Pancreas (tissue), 10 donors: ENCODE measurements around the gene CHST12. TPM values are rescaled to one million over a fixed set of nuclear protein-coding genes. Genes with fewer than 3 reads are reported as not detected.

Experiments used
- ATAC-seq, 4 donors: fragments of 200-7000 bp; cut with Tn5 transposase; one replicate each; pipeline versions ENCODE4 v1.8.0 to v1.9.1; 2020; ENCODE audit warnings: mild to moderate bottlenecking in 4 of 4, moderate library complexity in 4 of 4
- DNase-seq, 6 donors: peaks; one replicate each; pipeline ENCODE4 v3.0.0-alpha.2; 2020
- FAIRE-seq: peaks from 2 replicates; lab custom pipeline; 2012; peaks lifted over from hg19 to GRCh38; lab: Jason Lieb, UNC
- H3K27ac ChIP-seq, 4 donors: fragments of 200-600 bp; sonication (generic); 1 replicate in 3 of 4; 2 replicates in 1 of 4; pipeline versions ENCODE4 v1.5.0 to v1.8.0; 2020
- H3K27me3 ChIP-seq, 4 donors: fragments of 200-600 bp; one replicate each; pipeline ENCODE4 v1.8.0; 2021
- H3K36me3 ChIP-seq, 3 donors: fragments of 200-600 bp; sonication (generic) in 1 of 3; one replicate each; pipeline versions ENCODE4 v1.5.0 to v1.8.0; 2020 to 2021
- H3K4me1 ChIP-seq, 3 donors: fragments of 200-600 bp; one replicate each; pipeline ENCODE4 v1.8.0; 2021
- H3K4me3 ChIP-seq, 4 donors: fragments of 200-600 bp; sonication (generic) in 2 of 4; one replicate each; pipeline versions ENCODE4 v1.5.0 to v1.8.0; 2020 to 2021
- H3K9me3 ChIP-seq, 4 donors: fragments of 200-600 bp; one replicate each; pipeline ENCODE4 v1.8.0; 2021
- CTCF ChIP-seq, 4 donors: fragments of 200-600 bp; sonication (generic) in 3 of 4; IDR thresholded peaks; one replicate each; pipeline versions ENCODE4 v1.5.0 to v1.8.0; 2021; ENCODE audit warnings: antibody characterized with exemption in 4 of 4
- WGBS, 2 donors: extraction: QIAGEN DNeasy Blood & Tissue Kit; methylation state at CpG; one replicate each; pipeline ENCODE4 v1.1.7; 2013; 5-methylcytosine and 5-hydroxymethylcytosine counted together
- intact Hi-C, 3 donors: fragments of 100-400 bp; cut with DNase I; formaldehyde crosslinking; loops; one replicate each; pipeline versions ENCODE4 v1.11.1 to v1.14.2; 2022
- polyA plus RNA-seq, 2 donors: library from polyadenylated mRNA; stranded (reverse); fragments of 200-250 nt; gene quantifications; one replicate each; pipeline ENCODE4 v1.2.3, GENCODE V29; 2013
- total RNA-seq, 6 donors: library from RNA; stranded (reverse); fragmentation: NEBNext Ultra II Directional in 4 of 6; extraction: Animal tissue kit (Norgen Biotek cat#: 25700) in 4 of 6; gene quantifications; one replicate each; pipeline versions ENCODE4 v1.2.1 to v1.2.4, GENCODE V29; 2021 to 2023
- donor health status: healthy with polysubstance abuse.
- donor health status: DM: no; HTN: no; CAD: no; lungs with moderate emphysema.
- donor health status: DM: no; HTN: no; CAD: no.
- donor health status: control.
- donor health status: control.
- donor health status: Bipolar disorder and iron deficiency.
- donor health status: DM: yes; HTN: yes; CAD: no.
- donor health status: DM: no; HTN: no; CAD: no.
- donor health status: DM: no; HTN: no; CAD: no.
- donor health status: DM: yes; HTN: yes; CAD: no.

The CHST12 gene
- total and polyA plus RNA-seq, 8 donors = 7.0 to 13.2 (median 8.2) TPM

- 1 to 2% methylated on average over 50 to 71 of the region's 71 CpGs for WGBS, 2 donors
- no peak for FAIRE-seq
- Histone ChIP-seq H3K9me3 (no peaks in the 10 kb centered on the region), H3K4me3 (peak overlapping the region; percentile 70 to 93 (median 86)), H3K27ac (peak overlapping the region; percentile 24 to 44 (median 40)), H3K4me1 (peaks cover 5 to 19% (median 12%) of the 10 kb centered on the region in 3 donors), H3K36me3 (no peaks in the 10 kb centered on the region), H3K27me3 (no peaks in the 10 kb centered on the region)
- ATAC-seq = peak; percentile 26 to 49 (median 40)
- peak; percentile 46 to 86 (median 59) for DNase-seq
- intact Hi-C loops = no loop called here
- peak in 1 of 4 donors; percentile 12 for TF ChIP-seq CTCF (IDR thresholded peaks at IDR 0.05)
Observed at GRCh38 chr7:2403718-2404648, 572 bp downstream of the CHST12 start.

GRCh38 chr7:2404714-2405119 lies 1.3 kb downstream of the CHST12 start:
- ATAC-seq (no peak), FAIRE-seq (no peak), DNase-seq (no peak)
- H3K27me3 ChIP-seq = no peaks in the 10 kb centered on the region
- 62 to 63% methylated on average over 12 of the region's 12 CpGs for WGBS, 2 donors
- TF ChIP-seq CTCF (IDR thresholded peaks at IDR 0.05) = no peak
- intact Hi-C loops = no loop called here
- H3K4me3 ChIP-seq = peak overlapping the region; percentile 70 to 93 (median 86)
- no peak overlapping the region for H3K27ac ChIP-seq
- no peaks in the 10 kb centered on the region for H3K9me3 ChIP-seq
- H3K4me1 ChIP-seq = peaks cover 5 to 16% (median 9%) of the 10 kb centered on the region in 3 donors
- no peaks in the 10 kb centered on the region for H3K36me3 ChIP-seq

- no peaks in the 10 kb centered on the region for H3K9me3 ChIP-seq
- no peak overlapping the region for H3K27ac ChIP-seq
- ATAC-seq = no peak
- TF ChIP-seq CTCF (IDR thresholded peaks at IDR 0.05) = no peak
- H3K36me3 ChIP-seq = no peaks in the 10 kb centered on the region
- H3K4me3 ChIP-seq = no peak overlapping the region
- DNase-seq = no peak
- H3K27me3 ChIP-seq = no peaks in the 10 kb centered on the region
- FAIRE-seq = no peak
- 94 to 96% methylated on average over 10 of the region's 10 CpGs for WGBS, 2 donors
- H3K4me1 ChIP-seq = peaks cover 3 to 12% (median 4%) of the 10 kb centered on the region in 3 donors
- intact Hi-C loops = no loop called here
Observed at GRCh38 chr7:2405201-2405600, 1.8 kb downstream of the CHST12 start.

GRCh38 chr7:2405601-2406345 lies 2.4 kb downstream of the CHST12 start:
- intact Hi-C loops = no loop called here
- Histone ChIP-seq H3K27me3 (no peaks in the 10 kb centered on the region), H3K4me1 (peaks cover 0 to 8% (median 0%) of the 10 kb centered on the region in 3 donors), H3K4me3 (no peak overlapping the region), H3K27ac (no peak overlapping the region), H3K9me3 (no peaks in the 10 kb centered on the region), H3K36me3 (no peaks in the 10 kb centered on the region)
- no peak for DNase-seq
- TF ChIP-seq CTCF (IDR thresholded peaks at IDR 0.05) = no peak
- FAIRE-seq = no peak
- no peak for ATAC-seq
- WGBS, 2 donors = 79 to 80% methylated on average over 21 of the region's 21 CpGs
